Liver (tissue), 9 donors: ENCODE measurements around the gene MRAP2. TPM values are rescaled to one million over a fixed set of nuclear protein-coding genes. Genes with fewer than 3 reads are reported as not detected.

Source experiments
- DNase-seq: peaks from one replicate; pipeline ENCODE4 v3.0.0-alpha.2; 2017; ENCODE audit warnings: low spot score
- H3K27ac ChIP-seq, 2 donors: one replicate each; pipeline ENCODE4 v1.7.0; 2013; ENCODE audit warnings: inconsistent platforms in 2 of 2, low read length in 2 of 2, control low read depth in 1 of 2, low read depth in 1 of 2, mild to moderate bottlenecking in 1 of 2
- H3K27me3 ChIP-seq, 4 donors: one replicate each; pipeline versions ENCODE4 v1.6.1 to v1.7.0; 2013; ENCODE audit warnings: low read length in 3 of 4, inconsistent platforms in 1 of 4, mild to moderate bottlenecking in 1 of 4, moderate library complexity in 1 of 4; ENCODE audit not compliant: control insufficient read depth in 4 of 4, insufficient read depth in 4 of 4
- H3K36me3 ChIP-seq, 4 donors: one replicate each; pipeline versions ENCODE4 v1.6.1 to v1.7.0; 2013; ENCODE audit warnings: low read length in 3 of 4, mild to moderate bottlenecking in 3 of 4, low read depth in 1 of 4, moderate library complexity in 1 of 4; ENCODE audit not compliant: control insufficient read depth in 4 of 4, insufficient read depth in 3 of 4
- H3K4me1 ChIP-seq, 4 donors: one replicate each; pipeline versions ENCODE4 v1.6.1 to v1.7.0; 2013; ENCODE audit warnings: low read length in 3 of 4, mild to moderate bottlenecking in 3 of 4, moderate library complexity in 1 of 4; ENCODE audit not compliant: control insufficient read depth in 4 of 4, insufficient read depth in 4 of 4
- H3K4me3 ChIP-seq, 3 donors: one replicate each; pipeline versions ENCODE4 v1.6.1 to v1.7.0; 2013; ENCODE audit warnings: low read length in 3 of 3, control low read depth in 1 of 3, low read depth in 1 of 3, mild to moderate bottlenecking in 1 of 3
- H3K9ac ChIP-seq, 2 donors: one replicate each; pipeline ENCODE4 v1.7.0; 2013; ENCODE audit warnings: low read length in 2 of 2, mild to moderate bottlenecking in 2 of 2, moderate library complexity in 2 of 2, control low read depth in 1 of 2, low read depth in 1 of 2
- H3K9me3 ChIP-seq, 4 donors: one replicate each; pipeline versions ENCODE4 v1.6.1 to v1.7.0; 2013; ENCODE audit warnings: low read length in 3 of 4; ENCODE audit not compliant: control insufficient read depth in 4 of 4
- EGR1 ChIP-seq, 2 donors: IDR thresholded peaks; 2 replicates each; pipeline ENCODE4 v1.6.1; 2016 to 2018; ENCODE audit warnings: antibody characterized with exemption in 2 of 2, low read depth in 2 of 2
- FOXA1 ChIP-seq: IDR thresholded peaks from 2 replicates; pipeline ENCODE4 v1.6.1; 2016; ENCODE audit warnings: antibody characterized with exemption
- FOXA2 ChIP-seq: IDR thresholded peaks from 2 replicates; pipeline ENCODE4 v1.6.1; 2016; ENCODE audit warnings: antibody characterized with exemption
- GABPA ChIP-seq, 2 donors: IDR thresholded peaks in 1 of 2; conservative IDR thresholded peaks in 1 of 2; 2 replicates each; pipeline ENCODE4 v1.6.1; 2016; ENCODE audit warnings: antibody characterized with exemption in 2 of 2, mild to moderate bottlenecking in 1 of 2, moderate library complexity in 1 of 2
- HNF4A ChIP-seq, 2 donors: conservative IDR thresholded peaks; 2 replicates each; pipeline ENCODE4 v1.6.1; 2016; ENCODE audit warnings: antibody characterized with exemption in 2 of 2, mild to moderate bottlenecking in 2 of 2
- JUND ChIP-seq, 2 donors: IDR thresholded peaks; 2 replicates each; pipeline ENCODE4 v1.6.1; 2016; ENCODE audit warnings: antibody characterized with exemption in 2 of 2
- NR2F2 ChIP-seq: IDR thresholded peaks from 2 replicates; pipeline ENCODE4 v1.6.1; 2016; ENCODE audit warnings: antibody characterized with exemption
- RAD21 ChIP-seq, 2 donors: IDR thresholded peaks; 2 replicates each; pipeline ENCODE4 v1.6.1; 2016; ENCODE audit warnings: antibody characterized with exemption in 2 of 2, mild to moderate bottlenecking in 2 of 2
- RXRA ChIP-seq, 2 donors: IDR thresholded peaks; 2 replicates each; pipeline ENCODE4 v1.6.1; 2017 to 2018; ENCODE audit warnings: antibody characterized with exemption in 2 of 2, mild to moderate bottlenecking in 1 of 2
- SP1 ChIP-seq: IDR thresholded peaks from 2 replicates; pipeline ENCODE4 v1.6.1; 2018; ENCODE audit warnings: antibody characterized with exemption, mild to moderate bottlenecking
- TAF1 ChIP-seq: conservative IDR thresholded peaks from 2 replicates; pipeline ENCODE4 v1.6.1; 2016; ENCODE audit warnings: antibody characterized with exemption, mild to moderate bottlenecking
- YY1 ChIP-seq: IDR thresholded peaks from 2 replicates; pipeline ENCODE4 v1.6.1; 2016; ENCODE audit warnings: antibody characterized with exemption, mild to moderate bottlenecking
- WGBS: extraction: QIAGEN DNeasy Blood & Tissue Kit; methylation state at CpG from one replicate; pipeline ENCODE4 v1.1.7; 2013; 5-methylcytosine and 5-hydroxymethylcytosine counted together
- polyA plus RNA-seq, 2 donors: library from polyadenylated mRNA; stranded (reverse) in 1 of 2; unstranded in 1 of 2; fragments of 200-250 nt in 1 of 2; fragments of >200 nt in 1 of 2; fragmentation: Nextera tagmentation in 1 of 2; extraction: Ambion mirVana in 1 of 2; gene quantifications; one replicate each; pipeline versions ENCODE4 v1.2.1 to v1.2.3, GENCODE V29; 2013 to 2015
- total RNA-seq, 2 donors: library from RNA; depleted of rRNA; stranded (reverse); fragments of >200 nt; gene quantifications; one replicate each; pipeline ENCODE4 v1.2.3, GENCODE V29; 2014
- TF ChIP-seq, protein P1 (sequence below): IDR thresholded peaks from 2 replicates; pipeline ENCODE4 v1.6.1; 2016; ENCODE audit warnings: antibody characterized with exemption, mild to moderate bottlenecking
- TF ChIP-seq, protein P2 (sequence below): IDR thresholded peaks from 2 replicates; pipeline ENCODE4 v1.6.1; 2016; ENCODE audit warnings: antibody characterized with exemption
- TF ChIP-seq, protein P3 (sequence below): IDR thresholded peaks from 2 replicates; pipeline ENCODE4 v1.6.1; 2016; ENCODE audit warnings: antibody characterized with exemption
- TF ChIP-seq, protein P4 (sequence below): IDR thresholded peaks from 2 replicates; pipeline ENCODE4 v1.6.1; 2016; ENCODE audit warnings: antibody characterized with exemption
- TF ChIP-seq, protein P5 (sequence below): fragments of 150-350 bp; IDR thresholded peaks from 2 replicates; pipeline ENCODE4 v1.5.1; 2017; ENCODE audit warnings: improper control_type of control experiment, low read depth, low read length; ENCODE audit not compliant: missing input control
- donor health status: healthy.
- donor health status: healthy.
- donor health status: healthy.
- donor health status: healthy.
- donor health status: healthy.

MRAP2 gene
- total and polyA plus RNA-seq, 4 donors: 0.05 to 0.51 (median 0.08) TPM; not detected in 1

DNA sequence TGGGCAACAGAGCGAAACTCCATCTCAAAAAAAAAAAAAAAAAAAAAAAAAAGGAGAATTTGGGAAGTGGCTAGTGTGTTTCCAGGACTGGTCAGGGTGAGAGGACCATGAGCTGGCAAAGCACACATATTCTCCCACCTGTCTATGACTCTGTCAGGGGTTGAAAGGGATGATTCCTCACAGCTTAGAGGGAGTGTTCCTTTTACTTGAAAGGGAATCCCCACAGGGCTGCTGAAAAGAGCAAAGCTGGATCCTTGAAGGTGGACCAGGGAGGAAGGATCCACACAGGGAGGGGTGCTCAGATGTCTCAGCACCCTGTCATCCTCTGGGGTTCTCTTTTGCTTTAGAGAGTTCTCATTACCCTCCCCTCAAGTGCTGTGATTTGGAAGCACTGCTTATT lies 13.2 kb downstream of the MRAP2 start:
- no peak for TF ChIP-seq FOXA2
- no peak for TF ChIP-seq GABPA (IDR thresholded peaks at IDR 0.05 in 1 of 2, conservative IDR thresholded peaks at IDR 0.05 in 1 of 2)
- no peak for TF ChIP-seq FOXA1
- TF ChIP-seq, protein P1, sequence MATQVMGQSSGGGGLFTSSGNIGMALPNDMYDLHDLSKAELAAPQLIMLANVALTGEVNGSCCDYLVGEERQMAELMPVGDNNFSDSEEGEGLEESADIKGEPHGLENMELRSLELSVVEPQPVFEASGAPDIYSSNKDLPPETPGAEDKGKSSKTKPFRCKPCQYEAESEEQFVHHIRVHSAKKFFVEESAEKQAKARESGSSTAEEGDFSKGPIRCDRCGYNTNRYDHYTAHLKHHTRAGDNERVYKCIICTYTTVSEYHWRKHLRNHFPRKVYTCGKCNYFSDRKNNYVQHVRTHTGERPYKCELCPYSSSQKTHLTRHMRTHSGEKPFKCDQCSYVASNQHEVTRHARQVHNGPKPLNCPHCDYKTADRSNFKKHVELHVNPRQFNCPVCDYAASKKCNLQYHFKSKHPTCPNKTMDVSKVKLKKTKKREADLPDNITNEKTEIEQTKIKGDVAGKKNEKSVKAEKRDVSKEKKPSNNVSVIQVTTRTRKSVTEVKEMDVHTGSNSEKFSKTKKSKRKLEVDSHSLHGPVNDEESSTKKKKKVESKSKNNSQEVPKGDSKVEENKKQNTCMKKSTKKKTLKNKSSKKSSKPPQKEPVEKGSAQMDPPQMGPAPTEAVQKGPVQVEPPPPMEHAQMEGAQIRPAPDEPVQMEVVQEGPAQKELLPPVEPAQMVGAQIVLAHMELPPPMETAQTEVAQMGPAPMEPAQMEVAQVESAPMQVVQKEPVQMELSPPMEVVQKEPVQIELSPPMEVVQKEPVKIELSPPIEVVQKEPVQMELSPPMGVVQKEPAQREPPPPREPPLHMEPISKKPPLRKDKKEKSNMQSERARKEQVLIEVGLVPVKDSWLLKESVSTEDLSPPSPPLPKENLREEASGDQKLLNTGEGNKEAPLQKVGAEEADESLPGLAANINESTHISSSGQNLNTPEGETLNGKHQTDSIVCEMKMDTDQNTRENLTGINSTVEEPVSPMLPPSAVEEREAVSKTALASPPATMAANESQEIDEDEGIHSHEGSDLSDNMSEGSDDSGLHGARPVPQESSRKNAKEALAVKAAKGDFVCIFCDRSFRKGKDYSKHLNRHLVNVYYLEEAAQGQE: no peak
- TF ChIP-seq YY1: no peak
- TF ChIP-seq JUND (IDR thresholded peaks at IDR 0.05): no peak
- TF ChIP-seq RAD21 (IDR thresholded peaks at IDR 0.05): no peak
- TF ChIP-seq, protein P2, sequence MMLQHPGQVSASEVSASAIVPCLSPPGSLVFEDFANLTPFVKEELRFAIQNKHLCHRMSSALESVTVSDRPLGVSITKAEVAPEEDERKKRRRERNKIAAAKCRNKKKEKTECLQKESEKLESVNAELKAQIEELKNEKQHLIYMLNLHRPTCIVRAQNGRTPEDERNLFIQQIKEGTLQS: no peak
- TF ChIP-seq, protein P3, sequence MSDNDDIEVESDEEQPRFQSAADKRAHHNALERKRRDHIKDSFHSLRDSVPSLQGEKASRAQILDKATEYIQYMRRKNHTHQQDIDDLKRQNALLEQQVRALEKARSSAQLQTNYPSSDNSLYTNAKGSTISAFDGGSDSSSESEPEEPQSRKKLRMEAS: no peak
- TF ChIP-seq, protein P4, sequence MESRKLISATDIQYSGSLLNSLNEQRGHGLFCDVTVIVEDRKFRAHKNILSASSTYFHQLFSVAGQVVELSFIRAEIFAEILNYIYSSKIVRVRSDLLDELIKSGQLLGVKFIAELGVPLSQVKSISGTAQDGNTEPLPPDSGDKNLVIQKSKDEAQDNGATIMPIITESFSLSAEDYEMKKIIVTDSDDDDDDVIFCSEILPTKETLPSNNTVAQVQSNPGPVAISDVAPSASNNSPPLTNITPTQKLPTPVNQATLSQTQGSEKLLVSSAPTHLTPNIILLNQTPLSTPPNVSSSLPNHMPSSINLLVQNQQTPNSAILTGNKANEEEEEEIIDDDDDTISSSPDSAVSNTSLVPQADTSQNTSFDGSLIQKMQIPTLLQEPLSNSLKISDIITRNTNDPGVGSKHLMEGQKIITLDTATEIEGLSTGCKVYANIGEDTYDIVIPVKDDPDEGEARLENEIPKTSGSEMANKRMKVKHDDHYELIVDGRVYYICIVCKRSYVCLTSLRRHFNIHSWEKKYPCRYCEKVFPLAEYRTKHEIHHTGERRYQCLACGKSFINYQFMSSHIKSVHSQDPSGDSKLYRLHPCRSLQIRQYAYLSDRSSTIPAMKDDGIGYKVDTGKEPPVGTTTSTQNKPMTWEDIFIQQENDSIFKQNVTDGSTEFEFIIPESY: no peak
- no peak for TF ChIP-seq RXRA (IDR thresholded peaks at IDR 0.05)
- TF ChIP-seq, protein P5, sequence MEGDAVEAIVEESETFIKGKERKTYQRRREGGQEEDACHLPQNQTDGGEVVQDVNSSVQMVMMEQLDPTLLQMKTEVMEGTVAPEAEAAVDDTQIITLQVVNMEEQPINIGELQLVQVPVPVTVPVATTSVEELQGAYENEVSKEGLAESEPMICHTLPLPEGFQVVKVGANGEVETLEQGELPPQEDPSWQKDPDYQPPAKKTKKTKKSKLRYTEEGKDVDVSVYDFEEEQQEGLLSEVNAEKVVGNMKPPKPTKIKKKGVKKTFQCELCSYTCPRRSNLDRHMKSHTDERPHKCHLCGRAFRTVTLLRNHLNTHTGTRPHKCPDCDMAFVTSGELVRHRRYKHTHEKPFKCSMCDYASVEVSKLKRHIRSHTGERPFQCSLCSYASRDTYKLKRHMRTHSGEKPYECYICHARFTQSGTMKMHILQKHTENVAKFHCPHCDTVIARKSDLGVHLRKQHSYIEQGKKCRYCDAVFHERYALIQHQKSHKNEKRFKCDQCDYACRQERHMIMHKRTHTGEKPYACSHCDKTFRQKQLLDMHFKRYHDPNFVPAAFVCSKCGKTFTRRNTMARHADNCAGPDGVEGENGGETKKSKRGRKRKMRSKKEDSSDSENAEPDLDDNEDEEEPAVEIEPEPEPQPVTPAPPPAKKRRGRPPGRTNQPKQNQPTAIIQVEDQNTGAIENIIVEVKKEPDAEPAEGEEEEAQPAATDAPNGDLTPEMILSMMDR: no peak
- no peak for TF ChIP-seq TAF1
- TF ChIP-seq SP1: no peak
- Histone ChIP-seq H3K9me3 (no peaks in the 10 kb centered on the region), H3K27me3 (peaks cover 0 to 4% (median 0%) of the 10 kb centered on the region in 4 donors), H3K36me3 (no peaks in the 10 kb centered on the region), H3K4me3 (no peak overlapping the region), H3K4me1 (no peaks in the 10 kb centered on the region), H3K27ac (no peak overlapping the region), H3K9ac (no peak overlapping the region)
- no peak for DNase-seq
- WGBS: 78% methylated on average over 1 of the region's 1 CpG

DNA sequence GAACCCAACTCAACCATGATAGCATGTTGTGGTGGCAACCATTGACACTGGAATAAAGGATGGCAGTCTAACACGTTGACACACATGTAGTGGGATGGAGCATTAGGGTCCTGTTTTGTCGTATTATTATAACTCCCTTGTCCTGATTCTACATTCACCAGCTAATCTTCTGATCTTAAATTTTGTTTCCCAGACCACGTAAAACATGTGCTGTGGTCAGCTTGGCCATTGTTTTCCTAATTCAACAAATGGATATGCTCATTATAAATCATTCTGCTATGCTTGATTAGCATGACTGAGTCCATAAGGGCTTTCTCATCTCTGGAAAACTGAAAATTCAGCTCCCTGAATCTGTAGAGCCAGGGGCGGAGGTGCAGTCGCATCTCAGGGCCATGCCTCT lies 15.0 kb downstream of the MRAP2 start:
- DNase-seq: no peak
- H3K27me3 ChIP-seq: peaks cover 0 to 4% (median 0%) of the 10 kb centered on the region in 4 donors
- no peak overlapping the region for H3K4me3 ChIP-seq
- H3K4me1 ChIP-seq: no peaks in the 10 kb centered on the region
- TF ChIP-seq, protein P5: no peak
- TF ChIP-seq SP1 (no peak), YY1 (no peak), HNF4A (conservative IDR thresholded peaks at IDR 0.05) (no peak), JUND (IDR thresholded peaks at IDR 0.05) (no peak), RXRA (IDR thresholded peaks at IDR 0.05) (no peak), NR2F2 (no peak), GABPA (IDR thresholded peaks at IDR 0.05 in 1 of 2, conservative IDR thresholded peaks at IDR 0.05 in 1 of 2) (no peak), EGR1 (IDR thresholded peaks at IDR 0.05; ENCODE audit: low read depth in 2 of 2) (no peak), RAD21 (IDR thresholded peaks at IDR 0.05) (no peak), TAF1 (no peak), FOXA2 (no peak)
- TF ChIP-seq, protein P3: no peak
- TF ChIP-seq, protein P2: no peak
- no peaks in the 10 kb centered on the region for H3K9me3 ChIP-seq
- 86% methylated on average over 5 of the region's 5 CpGs for WGBS
- no peak overlapping the region for H3K27ac ChIP-seq
- H3K9ac ChIP-seq: no peak overlapping the region
- H3K36me3 ChIP-seq: no peaks in the 10 kb centered on the region
